HUDEP-2 (cell line): Measurements from ENCODE around the gene GPR55.
A peak's percentile ranks its signal among the peaks of the same experiment; 100 is the strongest.

Source experiments
- DNase-seq, 76 experiments: peaks; one replicate each; lab custom pipeline; 2025; ENCODE audit not compliant: unreplicated experiment in 76 of 76; lab: John Stamatoyannopoulos, UW

GPR55 gene

DNA sequence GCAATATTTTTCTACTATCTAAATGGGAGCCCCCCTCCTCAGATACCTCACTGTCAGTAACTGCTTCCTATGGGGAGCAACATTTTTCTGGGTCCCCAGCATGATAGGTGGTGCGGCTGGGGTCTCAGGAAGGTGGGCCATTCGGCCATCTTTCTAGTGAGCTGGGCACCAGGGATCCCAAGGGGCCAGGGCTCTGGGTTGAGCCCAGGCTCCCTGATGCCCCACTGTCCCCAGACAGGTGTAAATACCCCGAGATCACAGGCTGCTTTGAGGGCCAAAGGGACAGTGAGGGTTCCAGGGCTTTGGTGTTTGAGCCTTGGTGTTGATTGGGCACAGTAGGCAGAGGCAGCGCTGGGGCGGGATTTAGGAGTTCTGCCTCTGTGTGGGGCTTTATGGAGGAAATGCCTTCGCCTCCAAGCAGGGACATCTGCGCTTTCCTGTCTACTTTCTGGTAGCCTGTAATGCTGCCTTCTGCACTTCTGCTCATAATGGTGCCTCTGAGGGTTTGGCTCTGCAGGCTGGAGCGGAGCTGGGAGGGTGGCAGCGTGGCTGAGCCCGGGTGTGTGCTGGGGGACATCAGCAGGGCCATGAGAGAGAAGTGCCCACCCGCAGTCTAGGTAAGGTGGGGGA is 55.0 kb downstream of the GPR55 start:
- no peak for DNase-seq

DNA sequence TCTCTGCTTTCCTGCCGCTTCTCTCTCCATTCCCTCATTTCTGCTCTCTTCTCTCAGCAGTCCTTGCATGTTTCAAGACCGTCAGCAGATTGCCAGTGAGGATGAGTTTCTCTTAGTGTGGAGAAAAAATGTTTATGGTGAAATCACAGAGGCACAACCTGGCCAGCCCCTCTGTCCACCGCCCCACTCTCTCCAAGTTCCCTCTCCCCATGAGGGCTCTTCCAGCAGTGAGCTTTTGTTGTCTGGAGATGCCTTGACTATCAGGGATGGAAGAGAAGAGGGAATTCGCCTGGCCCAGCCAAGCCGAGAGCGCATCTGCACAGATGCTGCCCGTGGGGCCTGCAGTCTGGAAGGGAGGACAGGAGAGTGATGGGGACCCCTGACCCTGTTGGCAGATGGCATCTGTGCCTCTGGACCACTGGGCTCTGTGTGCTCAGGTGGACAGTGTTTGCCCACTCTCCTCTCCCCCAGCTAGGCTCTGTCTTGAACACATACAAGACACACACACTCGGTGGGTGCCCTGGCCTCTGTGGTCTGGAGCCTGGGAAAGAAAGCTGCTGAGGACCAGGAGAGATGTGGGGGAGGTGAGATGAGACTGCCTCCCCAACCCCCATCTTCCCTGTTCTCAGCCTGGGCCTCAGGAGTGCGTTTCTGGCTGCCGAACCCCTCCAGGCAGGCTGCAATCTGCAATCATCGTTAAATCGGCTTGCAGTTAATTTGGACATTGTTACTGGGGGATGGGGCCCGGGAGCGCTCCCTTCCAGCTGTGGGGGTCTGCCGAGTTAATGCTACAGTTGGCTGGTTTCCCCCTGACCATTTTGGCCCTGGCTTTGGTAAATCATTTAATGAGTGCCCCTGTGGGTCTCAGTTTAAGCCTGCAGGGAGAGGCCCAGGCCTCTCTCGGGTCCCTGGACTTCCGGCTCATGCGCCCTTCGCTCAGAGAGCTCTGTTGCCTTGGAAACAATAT is 55.8 kb downstream of the GPR55 start:
- DNase-seq: no peak

DNA sequence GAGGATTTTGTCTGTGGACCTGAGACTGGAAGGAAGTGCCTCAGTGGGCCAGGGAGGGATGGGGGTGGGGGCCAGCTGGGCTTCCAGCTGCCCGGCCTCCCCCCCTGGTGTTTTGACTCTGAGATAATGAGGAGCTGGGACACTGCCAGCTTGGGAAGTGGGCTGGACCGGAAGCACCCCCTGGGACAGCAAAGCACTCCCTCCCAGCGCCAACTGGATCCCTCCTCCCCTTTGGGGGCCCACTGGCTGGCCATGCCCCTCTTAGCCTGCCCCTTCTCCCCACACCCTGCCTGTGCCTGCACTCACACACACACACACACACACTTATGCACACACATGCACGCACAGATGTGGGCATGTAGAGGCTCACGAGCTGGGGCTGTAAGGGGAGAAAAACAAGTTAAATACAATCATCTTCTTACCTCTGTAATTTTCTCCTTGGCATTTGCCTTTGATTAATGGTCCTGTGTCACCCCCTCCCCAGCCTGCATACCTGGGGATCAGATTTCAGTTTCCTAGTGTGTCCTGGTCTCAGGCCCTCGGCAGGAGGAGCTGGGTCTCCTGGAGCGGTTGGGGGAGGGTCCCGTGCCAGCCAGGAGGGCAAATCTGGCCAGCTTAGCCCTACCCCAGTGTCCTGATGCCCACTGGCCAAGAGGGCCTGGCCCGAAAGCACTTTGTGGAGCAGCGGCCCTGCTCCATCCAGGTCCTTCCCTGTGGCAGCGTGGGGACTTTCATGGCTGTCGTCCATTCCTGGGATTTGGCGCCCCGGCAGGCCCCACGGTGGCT is 56.7 kb downstream of the GPR55 start:
- no peak for DNase-seq

DNA sequence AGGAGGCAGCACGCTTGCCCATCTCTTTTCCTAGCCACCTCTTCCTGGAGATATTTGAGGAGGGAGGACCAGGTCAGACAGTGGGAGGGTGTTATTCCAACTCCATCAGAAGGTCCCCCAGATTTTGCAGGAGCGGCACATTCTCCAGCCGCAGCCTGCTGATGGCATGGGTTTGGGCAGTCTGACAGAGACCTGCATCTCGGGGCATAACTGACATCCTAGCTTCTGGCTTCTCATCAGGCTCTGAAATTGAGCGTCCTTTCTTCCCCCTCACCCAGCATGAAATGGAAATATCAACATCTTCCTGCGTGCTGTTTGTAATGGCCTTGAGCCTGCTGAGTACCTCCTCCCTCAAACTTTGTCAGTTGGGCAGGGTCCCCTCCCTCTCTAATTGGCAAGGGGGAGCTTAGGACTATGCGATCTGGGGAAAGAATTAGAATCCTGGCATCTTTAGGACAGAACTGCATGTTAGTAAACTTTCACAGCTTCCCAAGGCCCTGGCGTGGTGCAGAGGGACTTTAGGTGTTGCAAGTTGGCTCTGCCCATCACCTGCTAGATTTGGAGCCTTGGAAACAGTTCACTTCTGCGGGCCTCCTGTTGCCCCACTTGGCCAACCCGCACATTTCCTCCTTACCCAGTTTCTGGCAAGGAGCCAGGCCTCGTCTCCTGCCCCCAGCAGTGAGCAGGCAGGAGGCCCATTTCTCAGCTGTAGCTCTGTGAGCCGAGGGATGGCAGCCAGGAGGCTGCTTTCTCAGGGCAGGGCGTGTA is 58.1 kb downstream of the GPR55 start:
- peak in 48 of 76 experiments; percentile 1 to 66 (median 18) for DNase-seq

DNA sequence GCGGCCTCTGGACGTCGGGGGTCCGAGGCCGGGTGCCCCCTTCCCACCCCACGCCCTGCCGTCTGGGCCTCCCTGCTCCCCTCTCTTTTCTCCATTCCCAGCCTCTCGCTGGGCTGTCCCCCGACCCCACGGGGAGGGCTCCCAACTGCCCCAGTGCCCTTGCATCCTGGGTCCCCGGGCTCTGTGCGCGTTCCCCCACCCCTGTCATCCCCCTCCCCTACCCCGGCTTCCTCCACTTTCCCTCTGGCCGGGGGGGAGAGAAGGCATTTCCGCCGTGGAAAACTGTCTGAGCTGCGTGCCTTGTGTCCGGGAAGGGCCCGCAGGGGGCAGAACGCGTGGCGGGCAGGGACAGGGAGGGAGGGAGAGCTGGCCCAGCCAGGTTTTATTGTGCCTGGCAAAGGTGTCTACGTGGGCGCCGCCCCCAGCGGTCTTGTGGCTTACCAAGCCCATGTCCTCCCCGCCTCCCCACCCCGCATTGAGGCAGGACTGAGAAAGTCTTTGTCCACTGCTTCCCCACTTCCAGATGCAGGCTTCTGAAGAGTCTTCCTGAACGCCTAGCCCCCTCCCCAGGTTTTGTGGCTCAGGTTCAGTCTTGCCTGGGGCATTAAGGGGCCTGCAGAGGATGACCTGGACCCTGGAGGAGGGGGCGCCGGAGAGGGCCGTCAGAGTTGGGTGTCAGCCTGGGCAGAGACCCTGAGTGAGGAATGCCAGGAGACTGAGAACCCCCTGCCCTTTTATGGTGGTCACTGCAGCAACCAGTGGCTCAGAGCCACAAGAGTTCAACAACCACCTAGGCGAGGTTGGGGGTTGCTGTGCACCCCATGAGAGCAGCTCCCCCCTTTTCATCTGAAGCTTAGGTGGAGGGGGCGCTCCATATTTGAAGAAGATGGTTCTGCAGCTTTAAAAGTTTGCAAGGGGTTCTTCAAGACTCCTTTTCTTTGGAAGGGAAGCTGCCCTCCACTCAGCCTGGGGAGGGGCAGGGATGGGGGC is 59.0 kb downstream of the GPR55 start:
- no peak for DNase-seq

DNA sequence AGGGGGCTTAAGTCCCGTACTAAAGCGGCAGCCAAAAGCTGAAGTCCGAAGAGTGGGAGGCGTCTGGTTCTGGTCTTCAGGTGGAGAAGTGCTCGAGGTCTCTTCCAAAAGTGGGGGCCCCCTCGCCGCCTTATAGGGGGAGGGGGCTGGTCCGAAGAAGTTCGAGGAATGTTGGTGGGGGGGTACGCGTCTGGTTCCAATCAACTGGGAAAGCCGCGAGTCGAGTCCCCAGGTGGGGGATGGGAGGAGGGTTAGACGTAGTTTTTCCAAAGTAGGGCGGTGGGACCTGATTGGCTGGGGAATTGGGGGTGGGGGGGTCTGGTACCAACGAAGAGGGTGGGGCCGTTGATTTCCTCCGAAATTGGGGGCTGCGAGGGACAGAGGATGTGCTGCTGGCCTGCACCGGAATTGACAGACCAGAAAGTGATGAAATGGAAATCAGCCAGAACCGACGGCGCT is 59.7 kb downstream of the GPR55 start:
- DNase-seq: no peak

DNA sequence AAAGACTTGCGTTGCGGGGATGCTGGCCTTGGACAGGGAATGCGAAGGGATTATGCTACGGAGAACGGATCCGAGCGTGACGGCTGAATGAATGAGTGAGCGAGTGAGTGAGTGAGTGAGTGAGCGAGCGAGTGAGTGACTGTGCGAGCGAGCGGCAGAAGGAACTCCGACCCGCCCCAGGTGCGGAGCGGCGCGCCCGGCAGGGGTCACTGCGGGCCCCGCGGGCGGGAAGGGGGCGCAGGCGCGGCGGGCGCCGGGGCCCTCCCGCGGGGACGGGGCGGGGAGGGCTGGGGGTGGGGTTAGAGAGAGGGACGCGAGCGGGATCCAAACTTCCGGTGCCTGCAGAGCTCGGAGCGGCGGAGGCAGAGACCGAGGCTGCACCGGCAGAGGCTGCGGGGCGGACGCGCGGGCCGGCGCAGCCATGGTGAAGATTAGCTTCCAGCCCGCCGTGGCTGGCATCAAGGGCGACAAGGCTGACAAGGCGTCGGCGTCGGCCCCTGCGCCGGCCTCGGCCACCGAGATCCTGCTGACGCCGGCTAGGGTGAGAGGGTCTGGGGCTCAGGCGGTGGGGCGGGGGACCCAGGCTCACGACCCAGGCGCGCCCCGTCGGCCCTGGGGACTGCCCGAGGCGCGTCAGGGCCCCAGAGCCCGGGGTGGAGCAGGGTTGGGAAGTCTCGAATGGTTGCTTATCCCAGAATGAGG is 60.3 kb downstream of the GPR55 start, which contains the start of gene ITM2C:
Gene ITM2C, plus strand, starts transcription at position 338 of the 702 bp plus-strand sequence. Its CDS starts 84 bp downstream, at position 422.
- peak in 35 of 76 experiments; percentile 5 to 49 (median 19) for DNase-seq

DNA sequence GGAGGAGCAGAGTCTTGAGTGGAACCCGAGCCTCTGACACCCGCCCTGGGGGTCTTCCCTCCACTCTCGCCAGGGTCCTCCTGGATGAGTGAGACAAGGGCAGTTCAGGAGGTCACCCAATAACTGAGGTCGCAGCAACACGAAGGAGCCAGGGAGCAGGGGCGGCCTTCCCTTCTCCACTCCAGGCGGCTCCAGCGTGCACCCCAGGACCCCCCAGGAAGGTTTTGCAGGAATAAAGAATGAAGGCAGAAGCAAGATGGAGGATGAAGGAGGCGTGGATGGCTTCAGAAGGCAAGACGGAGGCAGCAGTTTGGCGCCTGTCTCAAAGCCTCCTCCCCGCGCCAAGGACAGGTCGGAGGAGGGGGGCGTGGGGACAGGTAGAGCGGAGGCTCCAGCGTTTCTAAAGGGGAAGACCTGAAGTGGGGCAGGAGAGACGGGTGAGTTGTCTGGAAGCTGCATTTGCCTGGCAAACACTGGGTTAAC is 60.9 kb downstream of the GPR55 start:
- no peak for DNase-seq

DNA sequence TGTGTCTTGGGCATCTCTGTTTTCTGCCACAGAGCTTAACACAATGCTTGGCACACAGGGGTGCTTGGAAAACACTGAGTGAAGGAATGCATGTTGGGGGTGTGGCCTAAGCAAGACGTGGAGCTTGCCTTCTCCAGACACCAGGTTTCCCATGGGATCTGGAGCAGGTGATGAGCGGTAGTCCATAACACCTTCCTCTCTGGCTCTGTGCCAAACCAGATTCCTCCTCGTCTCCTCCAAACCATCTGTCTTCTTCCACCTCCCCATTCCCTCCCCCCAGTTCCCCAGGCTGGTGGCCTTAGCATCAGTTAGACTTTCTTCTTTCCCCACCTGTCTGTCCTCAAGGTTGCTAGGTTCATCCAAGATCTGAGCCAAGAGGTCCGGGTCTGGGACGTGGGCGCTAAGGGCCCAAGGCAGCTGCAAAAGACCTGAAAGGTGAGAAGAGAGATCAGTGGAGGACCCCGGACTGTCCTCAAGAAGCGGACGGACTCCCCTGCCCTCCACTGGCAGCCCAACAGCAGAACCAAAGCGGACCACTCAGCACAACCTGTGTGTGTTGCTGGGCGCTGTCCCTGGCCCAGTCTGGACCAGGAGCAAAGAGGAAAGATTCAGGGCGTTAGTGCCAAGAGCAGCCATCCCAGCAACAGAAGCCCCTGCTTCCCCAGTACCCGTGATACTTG is 61.5 kb downstream of the GPR55 start:
- DNase-seq: no peak

DNA sequence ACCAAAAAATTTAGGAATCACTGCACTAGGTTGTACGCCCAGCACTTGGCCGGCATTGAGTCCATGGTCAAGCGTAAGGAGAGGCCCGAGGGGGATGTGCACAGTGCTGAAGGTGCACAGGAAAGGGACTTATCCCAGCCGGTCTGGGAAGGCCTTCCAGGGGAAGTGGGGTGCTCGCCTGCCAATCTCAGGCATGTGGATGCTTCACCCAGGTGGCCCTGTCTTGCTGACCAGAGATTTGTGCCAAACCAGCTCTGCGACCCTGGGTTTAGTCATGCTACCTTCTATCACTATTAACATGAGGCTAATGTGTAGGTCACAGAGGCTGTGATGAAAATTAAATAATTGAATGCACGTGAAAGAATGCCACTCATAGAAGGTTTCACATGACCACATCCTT is 62.0 kb downstream of the GPR55 start:
- DNase-seq: peak in 1 of 76 experiments; percentile 1

DNA sequence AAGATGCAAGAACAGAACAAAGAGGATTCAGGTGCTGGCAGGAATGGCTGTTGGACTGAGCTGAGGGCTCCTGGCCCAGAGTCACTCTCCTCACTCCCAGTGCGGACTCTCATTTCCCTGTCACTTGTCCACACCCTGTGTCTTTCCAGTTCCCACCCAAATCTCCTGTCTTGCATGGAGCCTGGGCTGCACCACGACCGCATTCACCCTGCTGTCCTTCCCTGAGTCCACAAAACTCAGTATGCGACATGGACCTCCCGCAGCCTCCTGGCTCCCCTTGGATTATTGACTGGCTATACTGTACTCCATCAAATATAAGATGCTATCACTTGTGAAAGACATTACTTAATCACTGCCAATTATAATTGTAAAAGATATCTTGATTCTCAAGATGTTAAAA is 62.8 kb downstream of the GPR55 start:
- DNase-seq: no peak

DNA sequence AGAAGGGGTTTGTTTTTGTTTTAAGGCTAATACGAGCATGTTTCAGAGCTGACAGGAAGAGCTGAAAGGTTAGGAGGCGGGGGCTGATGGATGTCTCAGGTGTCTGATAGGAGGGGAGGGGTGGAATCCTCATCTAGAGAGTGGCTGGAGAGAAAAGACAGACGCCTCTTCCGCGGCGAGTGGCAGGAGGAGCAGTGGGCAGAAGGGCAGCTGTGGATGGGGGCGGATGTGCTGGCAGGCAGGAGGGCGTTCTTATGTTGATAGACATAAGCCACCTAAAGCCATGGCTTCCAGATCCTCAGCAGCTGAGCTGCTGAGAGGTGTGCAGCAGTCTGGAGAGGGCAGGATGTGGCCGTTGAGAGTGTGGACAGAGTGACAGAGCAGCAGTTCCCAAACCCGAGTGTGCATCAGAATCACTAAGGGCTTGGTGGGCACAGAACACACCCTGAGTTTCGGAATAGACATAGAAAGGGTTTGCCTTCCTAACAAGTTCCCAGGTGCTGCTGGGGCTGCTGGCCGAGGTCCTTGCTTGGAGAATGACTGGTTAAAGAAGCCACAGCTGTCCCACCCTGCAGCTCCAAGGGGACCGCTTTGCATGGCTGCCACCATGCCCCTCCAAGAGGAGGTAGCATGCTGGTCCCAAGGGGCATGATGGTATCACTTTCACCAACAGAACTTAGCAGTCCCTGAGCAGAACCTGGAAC is 63.3 kb downstream of the GPR55 start:
- no peak for DNase-seq
